GM10847 (cell line): ENCODE results near the gene STIP1.
A peak's percentile ranks its signal among the peaks of the same experiment; 100 is the strongest.

Experiments
- POLR2A ChIP-seq: IDR thresholded peaks from 2 replicates; pipeline ENCODE4 v1.6.1; 2011; ENCODE audit not compliant: insufficient read length; ENCODE audit errors: extremely low read depth

Gene STIP1

DNA sequence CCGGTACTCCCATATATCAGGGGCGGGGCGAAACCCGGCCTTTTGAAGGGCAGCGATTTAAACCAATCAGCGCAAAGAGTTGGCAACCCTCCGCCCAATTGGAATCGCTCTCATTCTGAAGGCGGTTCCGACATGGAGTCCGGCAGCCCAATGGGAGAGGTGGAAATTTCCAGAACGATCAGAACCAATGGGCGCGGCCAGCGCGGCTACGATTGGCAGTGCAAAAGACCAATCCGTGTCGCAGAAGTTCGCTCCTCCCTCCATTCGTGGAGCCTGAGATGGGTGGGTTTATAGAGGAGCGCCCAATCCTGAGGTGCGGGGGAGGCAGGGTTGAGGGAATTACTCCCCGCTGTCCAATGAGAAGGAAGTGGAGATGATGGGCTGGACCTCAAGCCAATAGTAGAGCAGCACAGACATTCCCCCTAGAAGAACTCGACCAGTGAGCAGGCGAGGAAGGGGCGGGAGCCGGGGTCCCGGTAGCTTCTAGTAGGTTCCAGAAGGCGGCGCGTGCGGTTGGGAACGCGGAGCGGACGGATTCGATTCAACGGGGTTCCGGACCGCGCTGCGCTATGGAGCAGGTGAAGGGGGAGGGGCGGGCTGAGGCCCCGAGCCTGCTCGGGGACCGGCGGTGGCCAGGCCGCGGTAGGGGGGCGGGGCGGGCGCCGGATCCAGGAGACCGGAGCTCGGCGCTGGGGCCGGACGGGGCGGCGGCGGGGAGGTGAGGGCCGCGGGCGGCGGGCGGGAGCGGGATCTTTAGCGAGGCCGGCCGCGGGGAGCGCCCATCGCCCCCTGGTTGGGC is at the start of gene STIP1:
STIP1 (plus strand) TSS at position 479 of the 799 bp plus-strand sequence; CDS start at position 570, 91 bp downstream.
- TF ChIP-seq POLR2A, result peak; percentile 77

DNA sequence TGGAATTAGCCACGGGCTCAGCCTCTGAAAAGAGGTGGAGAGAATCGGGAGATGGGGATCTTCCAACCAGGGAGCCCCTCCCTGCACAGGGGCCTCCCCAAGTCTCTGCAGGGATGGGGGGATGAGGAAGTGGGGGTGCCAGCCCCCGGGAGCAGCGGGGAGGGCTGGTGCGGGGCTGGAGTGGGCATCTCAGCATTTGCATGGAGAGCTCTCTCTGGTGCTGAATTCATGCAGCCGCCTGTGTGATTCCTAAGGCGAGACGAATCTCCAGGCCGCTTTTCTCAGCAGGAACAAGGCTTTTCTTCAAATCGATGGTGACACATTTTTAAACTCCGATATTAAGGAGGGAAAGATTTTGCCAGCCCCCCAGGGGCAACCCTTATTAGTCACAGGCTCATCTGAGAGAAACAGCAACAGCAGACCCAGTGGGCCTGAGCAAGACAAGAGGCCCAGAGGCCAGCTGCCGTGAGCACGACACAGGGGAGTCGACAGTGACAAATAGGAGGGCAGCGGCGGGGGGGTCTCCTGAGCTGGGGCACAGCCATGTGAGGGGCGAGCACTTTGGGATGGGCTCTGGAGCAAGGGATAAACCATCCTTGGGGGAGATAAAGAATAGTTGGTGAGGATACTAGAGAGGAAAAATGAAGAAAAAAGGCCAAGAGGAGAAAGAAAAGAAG is 49.1 kb upstream of the STIP1 start:
- TF ChIP-seq POLR2A, result no peak

- no peak for TF ChIP-seq POLR2A
Measured at GRCh38 chr11:64138398-64138797, 47.6 kb upstream of the STIP1 start.

- TF ChIP-seq POLR2A, result no peak
Measured at GRCh38 chr11:64139049-64139448, 46.9 kb upstream of the STIP1 start.

- TF ChIP-seq POLR2A, result no peak
Measured at GRCh38 chr11:64140082-64140481, 45.9 kb upstream of the STIP1 start.

- no peak for TF ChIP-seq POLR2A
Measured at GRCh38 chr11:64141081-64141783, 44.7 kb upstream of the STIP1 start.

DNA sequence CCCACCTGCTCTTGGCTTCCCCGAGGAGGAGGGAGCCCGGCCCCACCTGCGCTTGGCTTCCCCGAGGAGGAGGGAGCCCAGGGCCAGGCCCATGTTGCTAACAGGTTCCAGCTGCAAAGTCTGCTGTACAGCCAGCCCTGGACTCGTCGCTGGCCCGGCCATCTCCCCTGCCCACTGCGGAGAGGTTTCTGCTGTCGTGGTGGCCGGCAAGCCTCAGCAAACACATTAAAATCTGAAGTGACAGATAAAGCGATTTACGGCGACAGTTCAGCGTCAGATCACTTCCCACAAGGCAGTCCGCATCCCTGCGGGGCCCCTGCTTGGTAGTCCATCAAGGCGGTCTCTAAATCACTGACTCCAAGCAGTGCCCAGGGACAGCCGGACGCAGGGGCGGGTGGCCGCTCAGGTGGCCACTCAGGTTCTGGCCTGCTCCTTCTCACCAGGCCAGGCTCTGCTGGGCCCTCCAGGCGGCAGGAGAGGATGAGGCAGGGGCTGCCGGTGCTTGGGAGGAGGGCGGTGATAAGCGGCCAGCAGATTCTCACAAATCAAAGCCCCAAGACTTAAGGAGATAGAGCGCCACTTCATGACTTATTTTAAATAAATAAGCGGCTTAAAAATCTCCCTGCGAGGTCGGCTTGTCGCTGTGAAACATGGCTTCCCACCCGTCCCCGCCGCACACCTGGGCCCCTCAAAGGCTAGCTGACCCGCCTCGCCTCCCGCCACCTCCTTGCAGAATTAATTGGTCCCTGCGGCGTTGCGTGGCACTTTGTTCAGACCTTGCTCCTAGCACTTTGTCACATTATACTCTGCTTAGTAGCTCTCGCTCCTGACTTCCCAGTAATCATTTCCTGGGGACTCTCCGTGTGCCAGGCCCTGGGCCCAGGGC is 41.1 kb upstream of the STIP1 start:
- TF ChIP-seq POLR2A, result no peak

DNA sequence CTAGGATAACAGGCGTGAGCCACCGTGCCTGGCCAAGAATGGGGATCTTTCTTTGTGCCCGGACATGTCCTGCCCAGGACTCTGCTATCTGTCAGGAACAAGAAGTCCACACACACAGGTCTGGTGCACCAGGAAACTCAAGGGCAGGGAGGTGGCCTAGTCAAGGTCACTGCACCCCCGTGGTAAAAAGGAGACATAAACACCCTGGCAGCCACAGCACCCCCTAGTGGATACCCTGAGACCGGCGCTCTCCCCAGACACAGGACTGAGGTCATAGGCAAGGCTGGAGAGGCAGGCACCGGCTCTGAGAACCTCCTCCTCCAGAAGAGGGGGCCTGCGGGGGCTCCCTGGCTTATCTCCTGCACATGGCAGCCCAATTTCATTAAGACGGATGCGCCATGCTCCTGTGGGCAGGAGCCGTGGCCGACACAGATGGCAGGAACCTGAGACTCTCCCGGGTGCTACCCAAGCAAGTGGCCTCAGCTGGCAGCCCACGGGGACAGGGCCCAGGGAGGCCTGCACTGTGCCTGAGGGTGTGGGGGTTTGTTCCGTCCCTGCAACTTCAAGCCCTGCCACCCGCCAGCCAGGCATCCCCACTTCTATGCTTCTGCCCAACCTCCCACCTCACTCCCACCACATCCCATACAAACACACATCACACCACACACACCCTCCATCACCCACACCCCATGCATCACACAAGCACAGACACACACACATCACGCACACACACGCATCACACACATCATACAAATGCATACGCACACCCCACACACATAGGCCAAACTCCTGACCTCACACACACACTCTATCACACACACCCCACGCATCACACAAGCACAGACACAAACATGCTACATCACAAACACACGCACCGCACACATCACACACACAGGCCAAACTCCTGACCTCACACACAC is 39.7 kb upstream of the STIP1 start:
- no peak for TF ChIP-seq POLR2A

DNA sequence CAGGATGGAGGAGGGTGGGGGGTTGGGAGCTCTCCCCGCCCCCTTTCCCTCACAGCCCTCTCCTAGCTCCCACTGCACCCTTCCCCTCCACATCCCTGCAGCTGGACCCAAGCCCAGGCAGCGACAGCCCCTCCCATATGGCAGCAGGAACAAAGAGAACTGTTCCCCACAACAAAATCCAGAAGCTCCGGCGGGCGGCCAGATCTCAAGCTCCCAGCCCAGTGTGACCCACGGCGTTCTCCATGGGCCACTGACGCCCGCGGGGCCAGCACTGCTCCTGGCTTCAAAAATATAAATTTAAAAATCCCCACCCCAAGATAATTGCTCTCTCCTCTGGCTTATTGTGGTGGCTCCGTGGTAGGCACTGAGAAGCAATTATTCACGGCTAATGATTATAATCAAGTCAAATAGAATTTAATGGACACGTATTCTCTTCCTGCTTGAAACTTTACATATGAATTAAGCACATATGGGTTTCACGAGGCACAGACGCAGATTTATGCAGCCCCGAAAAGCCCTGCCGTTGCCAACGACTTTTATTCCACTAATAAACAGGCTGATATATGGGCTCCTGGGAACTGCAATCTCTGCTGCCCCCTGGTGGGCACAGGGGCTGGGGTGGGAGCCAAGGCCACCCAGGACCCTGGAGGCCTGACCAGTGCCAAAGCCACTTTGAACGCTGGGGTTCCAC is 37.6 kb upstream of the STIP1 start:
- no peak for TF ChIP-seq POLR2A

- TF ChIP-seq POLR2A, result no peak
Measured at GRCh38 chr11:64148917-64149617, 36.9 kb upstream of the STIP1 start.

DNA sequence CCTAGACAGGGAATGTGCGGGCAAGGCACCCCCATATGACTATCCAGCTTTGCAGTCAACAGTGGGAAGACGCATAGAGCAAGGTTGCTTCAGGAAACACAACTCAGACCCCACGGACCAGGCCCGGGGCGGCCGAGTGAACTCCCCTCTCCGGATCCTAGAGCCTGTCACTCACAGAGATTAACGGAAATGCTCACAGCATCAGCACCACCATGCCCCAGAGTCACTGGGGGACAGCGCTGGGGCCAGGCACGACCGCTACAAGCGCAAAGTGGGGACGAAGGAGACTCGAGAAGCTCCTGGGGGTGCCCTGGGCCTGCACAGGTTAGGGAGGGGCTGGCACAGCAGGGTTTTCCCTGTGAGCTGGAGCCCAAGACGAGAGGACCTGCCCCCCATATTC is 35.9 kb upstream of the STIP1 start:
- TF ChIP-seq POLR2A, result no peak

GRCh38 chr11:64150481-64151239 is 35.3 kb upstream of the STIP1 start:
- TF ChIP-seq POLR2A, result no peak

DNA sequence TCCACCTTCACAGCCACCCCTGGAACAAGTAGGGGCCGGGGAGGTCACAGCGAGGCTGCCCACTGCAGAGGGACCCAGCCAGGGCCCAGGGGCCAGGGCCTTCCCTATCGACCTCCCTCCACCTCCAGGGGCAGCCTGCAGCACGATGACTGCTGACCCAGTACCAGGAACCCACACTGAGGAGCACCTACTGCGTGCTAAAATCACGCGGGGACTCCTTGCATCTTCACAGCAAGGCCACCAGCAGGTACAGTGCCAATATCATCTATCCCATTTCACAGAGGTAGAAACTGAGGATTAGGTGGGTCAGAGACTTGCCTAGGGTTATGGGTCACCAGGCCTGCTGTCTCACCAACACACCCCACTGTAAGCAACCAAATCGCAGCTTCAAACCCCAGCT is 34.6 kb upstream of the STIP1 start:
- TF ChIP-seq POLR2A, result no peak
